Spleen (tissue), 11 donors: Measurements from ENCODE around the gene CD34. TPM values are rescaled to one million over a fixed set of nuclear protein-coding genes. Genes with fewer than 3 reads are reported as not detected.
A peak's percentile ranks its signal among the peaks of the same experiment; 100 is the strongest.

Source experiments
- DNase-seq: peaks from one replicate; pipeline ENCODE4 v3.0.0-alpha.2; 2020
- H3K27ac ChIP-seq, 8 donors: fragments of 200-600 bp; sonication (generic) in 7 of 8; 1 replicate in 4 of 8; 2 replicates in 4 of 8; pipeline versions ENCODE4 v1.5.0 to v1.8.0; 2016 to 2021; ENCODE audit warnings: inconsistent platforms in 4 of 8, mild to moderate bottlenecking in 4 of 8, moderate library complexity in 1 of 8
- H3K27me3 ChIP-seq, 7 donors: fragments of 200-600 bp; sonication (generic) in 6 of 7; replicated peaks in 1 of 7; 1 replicate in 4 of 7; 2 replicates in 3 of 7; pipeline versions ENCODE4 v1.5.0 to v1.8.0; 2016 to 2021; ENCODE audit warnings: inconsistent platforms in 3 of 7, mild to moderate bottlenecking in 1 of 7
- H3K36me3 ChIP-seq, 6 donors: fragments of 200-600 bp; sonication (generic) in 5 of 6; 1 replicate in 4 of 6; 2 replicates in 2 of 6; pipeline versions ENCODE4 v1.5.0 to v1.8.0; 2016 to 2021; ENCODE audit warnings: inconsistent platforms in 2 of 6
- H3K4me1 ChIP-seq, 6 donors: fragments of 200-600 bp; sonication (generic) in 5 of 6; 1 replicate in 3 of 6; 2 replicates in 3 of 6; pipeline versions ENCODE4 v1.5.0 to v1.8.0; 2016 to 2021; ENCODE audit warnings: inconsistent platforms in 3 of 6
- H3K4me3 ChIP-seq, 8 donors: fragments of 200-600 bp; sonication (generic) in 7 of 8; 1 replicate in 4 of 8; 2 replicates in 4 of 8; pipeline versions ENCODE4 v1.5.0 to v1.8.0; 2016 to 2021; ENCODE audit warnings: inconsistent platforms in 4 of 8, mild to moderate bottlenecking in 4 of 8, moderate library complexity in 2 of 8
- H3K9me3 ChIP-seq, 8 donors: fragments of 200-600 bp; sonication (generic) in 7 of 8; 1 replicate in 4 of 8; 2 replicates in 4 of 8; pipeline versions ENCODE4 v1.5.0 to v1.8.0; 2016 to 2021; ENCODE audit warnings: inconsistent platforms in 4 of 8
- POLR2A ChIP-seq, 3 donors: fragments of 450-650 bp; IDR thresholded peaks; one replicate each; pipeline ENCODE4 v1.5.1; 2017; ENCODE audit warnings: antibody characterized with exemption in 3 of 3, mild to moderate bottlenecking in 1 of 3
- POLR2AphosphoS5 ChIP-seq, 3 donors: sonication (generic); formaldehyde crosslinking; IDR thresholded peaks; one replicate each; pipeline ENCODE4 v1.5.1; 2017; ENCODE audit warnings: antibody characterized with exemption in 3 of 3
- whole genome bisulfite sequencing, 5 donors: extraction: QIAGEN DNeasy Blood & Tissue Kit in 3 of 5; methylation state at CpG; one replicate each; pipeline versions ENCODE4 v1.1.5 to v1.1.7; 2013 to 2018; 5-methylcytosine and 5-hydroxymethylcytosine counted together
- intact Hi-C: fragments of 100-400 bp; cut with DNase I; formaldehyde crosslinking; loops from one replicate; pipeline ENCODE4 v1.15.0; 2023; ENCODE audit warnings: low total_unique reads
- polyA plus RNA-seq, 3 donors: library from polyadenylated mRNA; stranded (reverse); fragments of 200-250 nt; gene quantifications; one replicate each; pipeline ENCODE4 v1.2.1, GENCODE V29; 2013
- total RNA-seq, 7 donors: library from RNA; depleted of rRNA in 3 of 7; stranded (reverse); fragments of >200 nt in 3 of 7; fragmentation: NEBNext Ultra II Directional in 4 of 7; extraction: Animal tissue kit (Norgen Biotek cat#: 25700) in 4 of 7; gene quantifications; one replicate each; pipeline versions ENCODE4 v1.1.0 to v1.2.1, GENCODE V29; 2016 to 2021
- TF ChIP-seq, protein P1 (sequence below), 11 experiments: fragments of 200-600 bp in 7 of 11; fragments of 450-650 bp in 4 of 11; sonication (generic) in 4 of 11; IDR thresholded peaks in 8 of 11; conservative IDR thresholded peaks in 3 of 11; 1 replicate in 7 of 11; 2 replicates in 4 of 11; pipeline versions ENCODE4 v1.4.0 to v1.8.0; 2016 to 2021; ENCODE audit warnings: antibody characterized with exemption in 11 of 11, inconsistent platforms in 4 of 11, mild to moderate bottlenecking in 1 of 11
- donor health status: healthy with polysubstance abuse.
- donor health status: DM: no; HTN: no; CAD: no; lungs with moderate emphysema.
- donor health status: DM: no; HTN: no; CAD: no.
- donor health status: Bipolar disorder and iron deficiency.
- donor health status: healthy.
- donor health status: DM: no; HTN: no; CAD: no.
- donor health status: DM: yes; HTN: yes; CAD: no.

The CD34 gene
- total and polyA plus RNA-seq, 10 donors: 5.1 to 31.5 (median 17.5) TPM

DNA sequence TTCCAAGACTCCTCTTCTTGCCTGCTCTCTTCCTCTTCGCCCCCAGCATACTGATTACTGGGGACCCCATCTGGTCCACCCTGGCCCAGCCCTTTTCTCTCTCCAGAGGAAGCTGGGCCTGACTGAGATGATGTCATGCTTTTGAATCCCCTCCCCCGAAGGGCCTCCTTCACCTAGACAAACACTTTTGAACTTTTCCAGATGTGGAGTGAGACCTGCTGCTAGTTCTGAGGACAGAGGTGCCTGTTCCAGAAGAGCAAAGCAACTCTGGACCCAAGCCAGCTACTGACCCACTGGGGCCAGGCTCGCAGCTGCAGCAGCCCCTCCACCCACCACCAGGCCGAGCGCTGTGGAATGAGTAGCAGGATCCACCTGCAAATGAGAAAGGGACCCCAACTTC, 8.4 kb downstream of the CD34 start:
- intact Hi-C loops: no loop called here
- no peak overlapping the region for H3K4me3 ChIP-seq
- no peaks in the 10 kb centered on the region for H3K9me3 ChIP-seq
- TF ChIP-seq, protein P1, sequence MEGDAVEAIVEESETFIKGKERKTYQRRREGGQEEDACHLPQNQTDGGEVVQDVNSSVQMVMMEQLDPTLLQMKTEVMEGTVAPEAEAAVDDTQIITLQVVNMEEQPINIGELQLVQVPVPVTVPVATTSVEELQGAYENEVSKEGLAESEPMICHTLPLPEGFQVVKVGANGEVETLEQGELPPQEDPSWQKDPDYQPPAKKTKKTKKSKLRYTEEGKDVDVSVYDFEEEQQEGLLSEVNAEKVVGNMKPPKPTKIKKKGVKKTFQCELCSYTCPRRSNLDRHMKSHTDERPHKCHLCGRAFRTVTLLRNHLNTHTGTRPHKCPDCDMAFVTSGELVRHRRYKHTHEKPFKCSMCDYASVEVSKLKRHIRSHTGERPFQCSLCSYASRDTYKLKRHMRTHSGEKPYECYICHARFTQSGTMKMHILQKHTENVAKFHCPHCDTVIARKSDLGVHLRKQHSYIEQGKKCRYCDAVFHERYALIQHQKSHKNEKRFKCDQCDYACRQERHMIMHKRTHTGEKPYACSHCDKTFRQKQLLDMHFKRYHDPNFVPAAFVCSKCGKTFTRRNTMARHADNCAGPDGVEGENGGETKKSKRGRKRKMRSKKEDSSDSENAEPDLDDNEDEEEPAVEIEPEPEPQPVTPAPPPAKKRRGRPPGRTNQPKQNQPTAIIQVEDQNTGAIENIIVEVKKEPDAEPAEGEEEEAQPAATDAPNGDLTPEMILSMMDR (IDR thresholded peaks at IDR 0.05 in 8 of 11, conservative IDR thresholded peaks at IDR 0.05 in 3 of 11): no peak
- no peak for TF ChIP-seq POLR2AphosphoS5 (IDR thresholded peaks at IDR 0.05)
- TF ChIP-seq POLR2A (IDR thresholded peaks at IDR 0.05): no peak
- no peak overlapping the region for H3K27ac ChIP-seq
- H3K27me3 ChIP-seq: no peaks in the 10 kb centered on the region
- 67 to 79% (median 74%) methylated on average over 3 to 5 of the region's 5 CpGs for WGBS, 5 donors
- H3K4me1 ChIP-seq: peaks cover 0 to 2% (median 0%) of the 10 kb centered on the region in 6 donors
- DNase-seq: no peak
- no peaks in the 10 kb centered on the region for H3K36me3 ChIP-seq

DNA sequence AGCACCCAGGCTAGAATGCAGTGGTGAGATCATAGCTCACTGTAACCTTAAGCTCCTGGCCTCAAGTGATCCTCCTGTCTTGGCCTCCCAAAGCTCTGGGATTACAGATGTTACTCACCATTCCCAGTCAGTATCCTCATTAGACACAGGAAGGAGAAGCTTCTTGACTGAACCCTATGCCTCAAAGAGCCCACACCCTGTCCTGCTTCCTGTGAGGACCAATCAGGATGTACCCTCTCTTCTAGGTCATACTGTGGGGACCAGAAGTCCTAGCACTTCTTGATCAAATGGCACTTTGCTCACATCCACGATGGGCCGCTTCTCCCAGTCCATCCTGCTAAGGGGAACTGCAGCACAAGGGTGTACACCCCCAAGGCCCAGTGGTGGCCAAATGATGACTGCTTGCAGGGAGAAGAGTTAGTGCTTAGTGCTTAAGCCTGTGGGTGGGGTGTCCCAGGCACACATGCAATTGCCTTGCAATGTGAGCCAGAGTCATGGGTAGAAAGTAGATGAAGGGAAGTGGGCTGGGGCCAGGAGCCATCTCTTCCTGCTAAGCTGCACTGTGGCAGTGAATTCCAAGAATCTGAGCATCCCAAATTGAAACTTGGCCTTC, 9.8 kb downstream of the CD34 start:
- no peak for TF ChIP-seq POLR2A (IDR thresholded peaks at IDR 0.05)
- no peak for TF ChIP-seq POLR2AphosphoS5 (IDR thresholded peaks at IDR 0.05)
- TF ChIP-seq, protein P1 (IDR thresholded peaks at IDR 0.05 in 8 of 11, conservative IDR thresholded peaks at IDR 0.05 in 3 of 11): no peak
- intact Hi-C loops: no loop called here
- no peak overlapping the region for H3K4me3 ChIP-seq
- H3K27ac ChIP-seq: no peak overlapping the region
- peaks cover 0 to 9% (median 0%) of the 10 kb centered on the region in 6 donors for H3K4me1 ChIP-seq
- DNase-seq: no peak
- no peaks in the 10 kb centered on the region for H3K9me3 ChIP-seq
- 71 to 88% (median 80%) methylated on average over 1 to 2 of the region's 2 CpGs for WGBS, 5 donors
- H3K36me3 ChIP-seq: no peaks in the 10 kb centered on the region
- no peaks in the 10 kb centered on the region for H3K27me3 ChIP-seq

DNA sequence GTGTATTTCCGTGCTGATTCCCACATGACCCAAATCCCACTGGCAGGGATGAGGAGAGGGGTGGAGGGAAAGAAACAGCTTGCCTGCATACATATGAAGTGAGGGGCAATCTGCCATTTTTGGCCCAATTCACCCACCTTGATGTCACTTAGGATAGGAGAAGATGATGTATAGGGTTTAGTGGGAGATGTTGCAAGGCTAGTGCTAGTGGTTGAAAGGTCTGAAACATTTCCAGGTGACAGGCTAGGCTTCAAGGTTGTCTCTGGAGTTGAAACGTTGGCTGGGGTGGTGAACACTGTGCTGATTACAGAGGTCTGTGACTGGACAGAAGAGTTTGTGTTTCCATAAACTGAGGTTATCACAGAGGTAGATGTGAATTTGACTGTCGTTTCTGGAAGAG, 12.1 kb downstream of the CD34 start:
- Histone ChIP-seq H3K4me3 (no peak overlapping the region), H3K27ac (peak overlapping the region in 2 of 8 donors; percentile 31 to 37), H3K27me3 (no peaks in the 10 kb centered on the region), H3K36me3 (no peaks in the 10 kb centered on the region), H3K9me3 (no peaks in the 10 kb centered on the region), H3K4me1 (peaks cover 0 to 9% (median 0%) of the 10 kb centered on the region in 6 donors)
- 60 to 69% (median 67%) methylated on average over 3 of the region's 3 CpGs for WGBS, 5 donors
- intact Hi-C loops: loop anchor here (5.0 kb wide), 1 partner anchor 63 kb away; no protein-coding TSS in a partner anchor
- TF ChIP-seq POLR2A (IDR thresholded peaks at IDR 0.05) (no peak), POLR2AphosphoS5 (IDR thresholded peaks at IDR 0.05) (no peak)
- TF ChIP-seq, protein P1 (IDR thresholded peaks at IDR 0.05 in 8 of 11, conservative IDR thresholded peaks at IDR 0.05 in 3 of 11): no peak
- DNase-seq: no peak

DNA sequence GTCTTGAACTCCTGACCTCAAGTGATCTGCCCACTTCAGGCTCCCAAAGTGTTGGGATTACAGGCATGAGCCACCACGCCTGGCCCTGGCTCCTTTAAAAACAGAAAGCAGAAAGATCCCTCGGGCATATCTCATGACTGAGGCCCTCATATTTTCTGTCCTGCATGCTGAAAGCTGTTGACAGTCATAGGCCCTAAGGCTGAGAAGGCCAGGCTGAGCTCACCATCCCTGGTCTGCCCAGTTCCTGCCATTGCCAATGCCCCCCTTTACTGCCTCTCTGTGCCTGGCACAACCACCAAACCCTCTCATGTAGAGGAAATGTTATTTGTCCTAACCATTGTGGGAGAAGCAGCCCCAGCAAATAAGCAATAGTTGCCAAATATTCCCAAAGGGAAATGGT, 12.7 kb downstream of the CD34 start:
- 53 to 76% (median 64%) methylated on average over 2 of the region's 2 CpGs for WGBS, 5 donors
- peaks cover 0 to 9% (median 0%) of the 10 kb centered on the region in 6 donors for H3K4me1 ChIP-seq
- intact Hi-C loops: loop anchor here (5.0 kb wide), 1 partner anchor 64 kb away; no protein-coding TSS in a partner anchor
- H3K4me3 ChIP-seq: no peak overlapping the region
- no peaks in the 10 kb centered on the region for H3K36me3 ChIP-seq
- DNase-seq: no peak
- H3K27ac ChIP-seq: peak overlapping the region in 2 of 8 donors; percentile 31 to 37
- TF ChIP-seq POLR2A (IDR thresholded peaks at IDR 0.05) (no peak), POLR2AphosphoS5 (IDR thresholded peaks at IDR 0.05) (no peak)
- TF ChIP-seq, protein P1 (IDR thresholded peaks at IDR 0.05 in 8 of 11, conservative IDR thresholded peaks at IDR 0.05 in 3 of 11): no peak
- no peaks in the 10 kb centered on the region for H3K9me3 ChIP-seq
- no peaks in the 10 kb centered on the region for H3K27me3 ChIP-seq
